Body of pancreas (tissue), 4 donors: ENCODE results near the gene SBNO2.

Source experiments
- CTCF ChIP-seq, 7 experiments: fragments of 450-650 bp in 4 of 7; fragments of 200-600 bp in 3 of 7; sonication (generic) in 3 of 7; IDR thresholded peaks; one replicate each; pipeline ENCODE4 v1.5.1; 2016 to 2019; ENCODE audit warnings: antibody characterized with exemption in 7 of 7
- POLR2A ChIP-seq, 3 donors: fragments of 450-650 bp; IDR thresholded peaks; one replicate each; pipeline ENCODE4 v1.6.1; 2016; ENCODE audit warnings: antibody characterized with exemption in 3 of 3, mild to moderate bottlenecking in 2 of 3

GRCh38 chr19:1111641-1112267, 62.3 kb downstream of the SBNO2 start:
- TF ChIP-seq CTCF (IDR thresholded peaks at IDR 0.05) = no peak
- TF ChIP-seq POLR2A (IDR thresholded peaks at IDR 0.05) = no peak
